C4-2B (cell line): ENCODE measurements around the gene RNF166.

Source experiments
- H3K27ac ChIP-seq: fragments of 450-650 bp; 2 replicates; pipeline ENCODE4 v1.5.1; 2017
- CTCF ChIP-seq: fragments of 450-650 bp; conservative IDR thresholded peaks from 2 replicates; pipeline ENCODE4 v1.5.1; 2017; ENCODE audit warnings: mild to moderate bottlenecking
- ZFX ChIP-seq: fragments of 450-650 bp; IDR thresholded peaks from 2 replicates; pipeline ENCODE4 v1.6.1; 2017

The RNF166 gene

GRCh38 chr16:88725609-88726407 lies 19.6 kb upstream of the RNF166 start:
- H3K27ac ChIP-seq: no peak overlapping the region
- TF ChIP-seq CTCF (no peak), ZFX (no peak)

- TF ChIP-seq ZFX (no peak), CTCF (no peak)
- no peak overlapping the region for H3K27ac ChIP-seq
These were observed 18.8 kb upstream of the RNF166 start for GRCh38 chr16:88724855-88725555.

GRCh38 chr16:88723911-88724310 lies 17.7 kb upstream of the RNF166 start:
- TF ChIP-seq CTCF (no peak), ZFX (no peak)
- H3K27ac ChIP-seq: no peak overlapping the region

GRCh38 chr16:88723507-88723887 lies 17.3 kb upstream of the RNF166 start:
- TF ChIP-seq ZFX (no peak), CTCF (no peak)
- H3K27ac ChIP-seq: no peak overlapping the region

GRCh38 chr16:88722784-88723506 lies 16.7 kb upstream of the RNF166 start:
- no peak overlapping the region for H3K27ac ChIP-seq
- TF ChIP-seq CTCF (no peak), ZFX (no peak)

- no peak overlapping the region for H3K27ac ChIP-seq
- TF ChIP-seq ZFX: no peak
- no peak for TF ChIP-seq CTCF
These were observed 15.9 kb upstream of the RNF166 start for GRCh38 chr16:88721815-88722755.
